ENCODE results near the gene TMEM108. TPM values are rescaled to one million over a fixed set of nuclear protein-coding genes. Genes with fewer than 3 reads are reported as not detected.

Gene TMEM108
- total RNA-seq, 1 experiment from 2014 or later, result not detected

DNA sequence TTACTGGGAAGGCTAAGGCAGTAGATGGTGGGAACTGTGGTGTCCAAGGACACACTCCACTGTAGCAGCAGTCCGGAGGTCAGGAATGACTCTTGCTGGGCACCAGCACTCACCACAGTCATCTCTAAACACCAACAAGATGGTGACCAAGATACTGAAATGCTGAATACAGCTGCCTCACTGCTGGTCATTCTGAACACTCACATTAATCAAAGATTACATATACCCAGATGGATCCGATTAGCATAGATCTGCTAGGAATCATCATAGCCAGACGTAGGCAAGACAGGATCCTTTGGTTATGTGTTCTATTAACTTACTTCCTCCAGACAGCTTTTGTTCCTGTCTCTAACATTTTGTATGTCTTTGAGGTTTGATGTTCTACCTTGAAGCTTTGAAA, 226.7 kb downstream of the TMEM108 start:
- no peaks in the 10 kb centered on the region for H3K9me3 Mint-ChIP-seq (ENCODE audit: unreplicated experiment)
- ChIA-PET POLR2A (no interaction called here), CTCF (no interaction called here)
- no peaks in the 10 kb centered on the region for H3K36me3 Mint-ChIP-seq (ENCODE audit: insufficient read depth, unreplicated experiment)
- no TSS peak for BruUV-seq (replicated peaks)
- H3K27ac Mint-ChIP-seq (ENCODE audit: unreplicated experiment), result no peak overlapping the region
- no peaks in the 10 kb centered on the region for H3K27me3 ChIP-seq (replicated peaks; ENCODE audit: control insufficient read depth, insufficient read depth, low read length)
- peaks cover 11% of the 10 kb centered on the region for H3K27me3 Mint-ChIP-seq (ENCODE audit: insufficient read depth, unreplicated experiment)
- H3K36me3 ChIP-seq (ENCODE audit: control insufficient read depth, insufficient read depth, low read length), result no peaks in the 10 kb centered on the region
- H3K4me3 ChIP-seq (ENCODE audit: low read depth, low read length), result no peak overlapping the region
- DNase-seq, result no peak
- TF ChIP-seq, protein P1, sequence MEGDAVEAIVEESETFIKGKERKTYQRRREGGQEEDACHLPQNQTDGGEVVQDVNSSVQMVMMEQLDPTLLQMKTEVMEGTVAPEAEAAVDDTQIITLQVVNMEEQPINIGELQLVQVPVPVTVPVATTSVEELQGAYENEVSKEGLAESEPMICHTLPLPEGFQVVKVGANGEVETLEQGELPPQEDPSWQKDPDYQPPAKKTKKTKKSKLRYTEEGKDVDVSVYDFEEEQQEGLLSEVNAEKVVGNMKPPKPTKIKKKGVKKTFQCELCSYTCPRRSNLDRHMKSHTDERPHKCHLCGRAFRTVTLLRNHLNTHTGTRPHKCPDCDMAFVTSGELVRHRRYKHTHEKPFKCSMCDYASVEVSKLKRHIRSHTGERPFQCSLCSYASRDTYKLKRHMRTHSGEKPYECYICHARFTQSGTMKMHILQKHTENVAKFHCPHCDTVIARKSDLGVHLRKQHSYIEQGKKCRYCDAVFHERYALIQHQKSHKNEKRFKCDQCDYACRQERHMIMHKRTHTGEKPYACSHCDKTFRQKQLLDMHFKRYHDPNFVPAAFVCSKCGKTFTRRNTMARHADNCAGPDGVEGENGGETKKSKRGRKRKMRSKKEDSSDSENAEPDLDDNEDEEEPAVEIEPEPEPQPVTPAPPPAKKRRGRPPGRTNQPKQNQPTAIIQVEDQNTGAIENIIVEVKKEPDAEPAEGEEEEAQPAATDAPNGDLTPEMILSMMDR (IDR thresholded peaks at IDR 0.05; ENCODE audit: insufficient read depth in 1 of 2, low read depth in 1 of 2, low read length in 1 of 2, severe bottlenecking in 1 of 2, unreplicated experiment in 1 of 2), result no peak
- no peaks in the 10 kb centered on the region for H3K4me1 ChIP-seq
- H3K4me3 Mint-ChIP-seq (ENCODE audit: unreplicated experiment), result no peak overlapping the region
- intact Hi-C loops (cut with micrococcal nuclease; ENCODE audit: unreplicated experiment), result no loop called here
- no peaks in the 10 kb centered on the region for H3K4me1 Mint-ChIP-seq (ENCODE audit: low read depth, unreplicated experiment)
- no peaks in the 10 kb centered on the region for H3K9me3 ChIP-seq

DNA sequence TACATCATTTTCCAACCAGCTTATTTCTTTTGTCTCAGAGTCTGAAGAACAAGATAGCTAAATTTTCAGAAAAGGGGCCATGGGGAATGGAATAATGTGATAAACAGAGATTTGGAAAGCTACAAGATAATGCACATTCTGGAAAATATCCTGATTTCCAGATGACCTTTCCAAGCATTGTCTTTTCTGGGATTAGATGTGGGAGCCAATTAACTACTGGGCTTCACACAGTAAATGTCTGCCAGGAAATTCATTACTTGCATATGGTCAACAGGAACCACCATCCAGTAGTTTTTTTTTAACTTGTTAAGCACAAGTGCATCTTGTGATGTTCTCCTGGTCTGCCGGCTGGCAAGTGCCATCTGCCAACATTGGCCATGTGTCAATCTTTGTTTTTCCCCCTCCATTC, 230.5 kb downstream of the TMEM108 start:
- no peaks in the 10 kb centered on the region for H3K27me3 ChIP-seq (replicated peaks; ENCODE audit: control insufficient read depth, insufficient read depth, low read length)
- Mint-ChIP-seq H3K4me1 (ENCODE audit: low read depth, unreplicated experiment) (no peaks in the 10 kb centered on the region), H3K27ac (ENCODE audit: unreplicated experiment) (no peak overlapping the region), H3K9me3 (ENCODE audit: unreplicated experiment) (no peaks in the 10 kb centered on the region), H3K36me3 (ENCODE audit: insufficient read depth, unreplicated experiment) (no peaks in the 10 kb centered on the region), H3K27me3 (ENCODE audit: insufficient read depth, unreplicated experiment) (peaks cover 13% of the 10 kb centered on the region), H3K4me3 (ENCODE audit: unreplicated experiment) (no peak overlapping the region)
- BruUV-seq (replicated peaks), result no TSS peak
- POLR2A ChIA-PET, result no interaction called here
- intact Hi-C loops (cut with micrococcal nuclease; ENCODE audit: unreplicated experiment), result no loop called here
- TF ChIP-seq, protein P1 (IDR thresholded peaks at IDR 0.05; ENCODE audit: insufficient read depth in 1 of 2, low read depth in 1 of 2, low read length in 1 of 2, severe bottlenecking in 1 of 2, unreplicated experiment in 1 of 2), result no peak
- DNase-seq, result no peak
- no peaks in the 10 kb centered on the region for H3K4me1 ChIP-seq
- no peaks in the 10 kb centered on the region for H3K36me3 ChIP-seq (ENCODE audit: control insufficient read depth, insufficient read depth, low read length)
- H3K9me3 ChIP-seq, result no peaks in the 10 kb centered on the region
- no peak overlapping the region for H3K4me3 ChIP-seq (ENCODE audit: low read depth, low read length)
- CTCF ChIA-PET, result no interaction called here

GRCh38 chr3:133269393-133269792, 231.2 kb downstream of the TMEM108 start:
- TF ChIP-seq, protein P1 (IDR thresholded peaks at IDR 0.05; ENCODE audit: insufficient read depth in 1 of 2, low read depth in 1 of 2, low read length in 1 of 2, severe bottlenecking in 1 of 2, unreplicated experiment in 1 of 2), result no peak

More at GRCh38 chr3:133269393-133269792, 231.2 kb downstream of the TMEM108 start:
- CTCF ChIA-PET, result no interaction called here
- Mint-ChIP-seq H3K4me1 (ENCODE audit: low read depth, unreplicated experiment) (no peaks in the 10 kb centered on the region), H3K27me3 (ENCODE audit: insufficient read depth, unreplicated experiment) (peaks cover 13% of the 10 kb centered on the region), H3K9me3 (ENCODE audit: unreplicated experiment) (no peaks in the 10 kb centered on the region), H3K27ac (ENCODE audit: unreplicated experiment) (no peak overlapping the region), H3K36me3 (ENCODE audit: insufficient read depth, unreplicated experiment) (no peaks in the 10 kb centered on the region), H3K4me3 (ENCODE audit: unreplicated experiment) (no peak overlapping the region)
- H3K4me3 ChIP-seq (ENCODE audit: low read depth, low read length), result no peak overlapping the region
- intact Hi-C loops (cut with micrococcal nuclease; ENCODE audit: unreplicated experiment), result no loop called here
- BruUV-seq (replicated peaks), result no TSS peak
- no peaks in the 10 kb centered on the region for H3K4me1 ChIP-seq
- no peak for DNase-seq
- H3K9me3 ChIP-seq, result no peaks in the 10 kb centered on the region
- no peaks in the 10 kb centered on the region for H3K36me3 ChIP-seq (ENCODE audit: control insufficient read depth, insufficient read depth, low read length)
- H3K27me3 ChIP-seq (replicated peaks; ENCODE audit: control insufficient read depth, insufficient read depth, low read length), result no peaks in the 10 kb centered on the region
- POLR2A ChIA-PET, result no interaction called here

Data from Caco-2 (cell line).